ENCODE data around the gene NKX6-2.

- TF ChIP-seq CTCF (tag by site-specific recombination; IDR thresholded peaks at IDR 0.05) (no peak), ZNF558 (tag by site-specific recombination; IDR thresholded peaks at IDR 0.05) (no peak), IKZF3 (tag by site-specific recombination; IDR thresholded peaks at IDR 0.05) (no peak)
These were observed 27.9 kb upstream of the NKX6-2 start for GRCh38 chr10:132813560-132814468.

Measured in HEK293 (cell line).